22Rv1 (cell line): ENCODE measurements around the gene F3.

Source experiments
- H3K27ac ChIP-seq: fragments of 450-650 bp; 2 replicates; pipeline ENCODE4 v1.5.1; 2017
- CTCF ChIP-seq: fragments of 450-650 bp; IDR thresholded peaks from 2 replicates; pipeline ENCODE4 v1.5.1; 2017; ENCODE audit warnings: mild to moderate bottlenecking
- ZFX ChIP-seq: fragments of 450-650 bp; IDR thresholded peaks from 2 replicates; pipeline ENCODE4 v1.6.1; 2017; ENCODE audit warnings: antibody characterized with exemption, borderline replicate concordance

The F3 gene

GRCh38 chr1:94541246-94542087, at the start of gene F3:
Gene F3, minus strand, starts transcription at chr1:94541759. Its CDS starts 123 bp downstream, at chr1:94541636.
- peak within 1 kb of the TSS; percentile 54 for H3K27ac ChIP-seq
- TF ChIP-seq ZFX, result no peak
- peak; percentile 22 for TF ChIP-seq CTCF

- no peak for TF ChIP-seq CTCF
- TF ChIP-seq ZFX, result no peak
- H3K27ac ChIP-seq, result no peak overlapping the region
Measured at GRCh38 chr1:94590203-94591137, 48.9 kb upstream of the F3 start.

GRCh38 chr1:94589728-94590127, 48.2 kb upstream of the F3 start:
- H3K27ac ChIP-seq, result no peak overlapping the region
- TF ChIP-seq ZFX (no peak), CTCF (no peak)

GRCh38 chr1:94582565-94582964, 41.0 kb upstream of the F3 start:
- TF ChIP-seq ZFX (no peak), CTCF (no peak)

GRCh38 chr1:94580367-94581115, 39.0 kb upstream of the F3 start:
- TF ChIP-seq CTCF, result no peak
- no peak for TF ChIP-seq ZFX
- no peak overlapping the region for H3K27ac ChIP-seq

More at GRCh38 chr1:94582565-94582964, 41.0 kb upstream of the F3 start:
- no peak overlapping the region for H3K27ac ChIP-seq

GRCh38 chr1:94579876-94580294, 38.3 kb upstream of the F3 start:
- H3K27ac ChIP-seq, result no peak overlapping the region
- no peak for TF ChIP-seq ZFX
- no peak for TF ChIP-seq CTCF
